HG03045 (cell line): ENCODE data around the gene DEUP1.
"Not testable (repeated sequence)": the region's sequence is repeated elsewhere in the genome, so short reads cannot be mapped to it uniquely, and the experiment has no call there.

ENCODE experiments used
- ATAC-seq: cut with Tn5 transposase; IDR thresholded peaks from one replicate; pipeline ENCODE4 v1.9.1; 2021; ENCODE audit warnings: mild to moderate bottlenecking, moderate library complexity; ENCODE audit not compliant: unreplicated experiment

Gene DEUP1

GRCh38 chr11:93330446-93330984 is at the start of gene DEUP1:
Gene DEUP1 (plus strand): TSS chr11:93330742. CDS start chr11:93332260, 1,518 bp downstream.
- no peak for ATAC-seq

DNA sequence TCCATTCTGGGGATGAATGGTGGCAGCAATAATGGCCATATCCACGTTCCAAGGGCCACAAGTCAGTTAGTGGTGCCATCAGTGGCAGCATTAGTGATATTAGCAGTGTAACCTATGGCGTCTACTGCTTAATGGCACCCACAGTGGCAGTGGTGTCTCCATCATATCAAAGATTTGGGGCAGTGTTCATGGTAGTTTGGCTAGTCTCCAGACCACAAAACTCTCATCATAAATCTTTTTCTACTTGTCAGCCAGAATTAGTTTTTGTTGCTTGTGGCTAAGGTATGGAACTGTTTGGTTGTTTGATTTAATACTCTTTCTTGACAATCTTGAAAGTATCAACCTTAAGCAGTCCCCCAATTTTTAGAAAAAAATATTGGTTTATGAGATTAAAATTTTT is 45.1 kb upstream of the DEUP1 start:
- no peak for ATAC-seq

- no peak for ATAC-seq
These were observed 43.1 kb upstream of the DEUP1 start for GRCh38 chr11:93287434-93287833.

GRCh38 chr11:93288079-93288478 is 42.5 kb upstream of the DEUP1 start:
- ATAC-seq = no peak

GRCh38 chr11:93288767-93289166 is 41.8 kb upstream of the DEUP1 start:
- peak; percentile 58 for ATAC-seq

- no peak for ATAC-seq
These were observed 40.6 kb upstream of the DEUP1 start for GRCh38 chr11:93289782-93290463.

DNA sequence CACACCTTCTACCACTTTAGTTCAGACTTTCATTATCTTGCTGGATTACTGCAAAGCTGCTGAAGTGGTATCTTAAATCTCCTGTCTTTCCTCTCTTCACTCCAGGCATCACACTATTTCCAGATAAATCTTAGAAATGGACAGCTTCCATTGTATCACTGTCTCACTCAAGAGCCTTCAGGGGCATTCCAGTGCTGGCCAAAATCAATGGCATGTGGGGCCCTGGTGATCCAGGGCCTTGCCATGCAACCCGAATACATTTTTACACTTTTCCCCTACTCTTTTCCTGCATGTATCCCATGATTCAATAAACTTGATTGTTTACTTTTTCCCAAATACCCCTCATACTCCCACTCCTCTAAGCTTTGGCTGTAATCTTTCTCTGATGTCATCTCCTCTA is 39.4 kb upstream of the DEUP1 start:
- no peak for ATAC-seq

- no peak for ATAC-seq
These were observed 38.6 kb upstream of the DEUP1 start for GRCh38 chr11:93291898-93292297.

GRCh38 chr11:93295921-93296575 is 34.5 kb upstream of the DEUP1 start:
- no peak for ATAC-seq

- no peak for ATAC-seq
These were observed 26.9 kb upstream of the DEUP1 start for GRCh38 chr11:93303689-93304088.

DNA sequence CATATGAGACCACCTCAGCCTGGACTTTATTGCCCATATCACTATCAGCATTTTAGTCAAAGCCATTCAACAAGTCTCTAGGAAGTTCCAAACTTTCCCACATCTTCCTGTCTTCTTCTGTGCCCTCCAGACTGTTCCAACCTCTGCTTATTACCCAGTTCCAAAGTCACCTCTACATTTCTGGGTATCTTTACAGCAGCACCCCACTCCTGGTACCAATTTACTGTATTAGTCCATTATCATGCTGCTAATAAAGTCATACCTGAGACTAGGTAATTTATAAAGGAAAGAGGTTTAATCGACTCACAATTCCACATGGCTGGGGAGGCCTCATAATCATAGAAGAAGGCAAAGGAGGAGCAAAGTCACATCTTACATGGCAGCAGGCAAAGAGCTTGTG is 16.1 kb upstream of the DEUP1 start:
- not testable (repeated sequence) for ATAC-seq

- no peak for ATAC-seq
These were observed 11.2 kb upstream of the DEUP1 start for GRCh38 chr11:93319224-93319839.

GRCh38 chr11:93320230-93320629 is 10.3 kb upstream of the DEUP1 start:
- ATAC-seq = no peak

- no peak for ATAC-seq
These were observed 8.3 kb upstream of the DEUP1 start for GRCh38 chr11:93322207-93322606.

GRCh38 chr11:93323747-93324146 is 6.8 kb upstream of the DEUP1 start:
- no peak for ATAC-seq

GRCh38 chr11:93324500-93324899 is 6.0 kb upstream of the DEUP1 start:
- ATAC-seq = no peak

- no peak for ATAC-seq
These were observed 3.9 kb upstream of the DEUP1 start for GRCh38 chr11:93326681-93327080.

GRCh38 chr11:93329936-93330445 is 551 bp upstream of the DEUP1 start:
- no peak for ATAC-seq

GRCh38 chr11:93340223-93340622 is 9.7 kb downstream of the DEUP1 start:
- ATAC-seq = no peak

DNA sequence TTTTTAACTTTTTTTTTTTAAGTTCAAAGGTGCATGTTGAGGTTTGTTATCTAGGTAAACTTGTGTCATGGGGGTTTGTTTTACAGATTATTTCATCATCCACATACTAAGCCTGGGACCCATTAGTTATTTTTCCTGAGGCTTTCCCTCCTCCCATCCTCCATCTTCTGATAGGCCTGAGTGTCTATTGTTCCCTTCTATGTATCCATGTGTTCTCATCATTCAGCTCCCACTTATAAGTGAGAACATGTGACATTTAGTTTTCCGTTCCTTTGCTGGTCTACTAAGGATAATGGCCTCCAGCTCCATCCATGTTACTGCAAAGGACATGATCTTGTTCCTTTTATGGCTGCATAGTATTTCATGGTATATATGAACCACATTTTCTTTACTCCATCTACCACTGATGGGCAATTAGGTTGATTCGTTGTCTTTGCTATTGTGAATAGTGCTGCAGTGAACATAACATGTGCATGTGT is 14.4 kb downstream of the DEUP1 start:
- ATAC-seq = no peak

GRCh38 chr11:93348930-93349329 is 18.4 kb downstream of the DEUP1 start:
- ATAC-seq = no peak

DNA sequence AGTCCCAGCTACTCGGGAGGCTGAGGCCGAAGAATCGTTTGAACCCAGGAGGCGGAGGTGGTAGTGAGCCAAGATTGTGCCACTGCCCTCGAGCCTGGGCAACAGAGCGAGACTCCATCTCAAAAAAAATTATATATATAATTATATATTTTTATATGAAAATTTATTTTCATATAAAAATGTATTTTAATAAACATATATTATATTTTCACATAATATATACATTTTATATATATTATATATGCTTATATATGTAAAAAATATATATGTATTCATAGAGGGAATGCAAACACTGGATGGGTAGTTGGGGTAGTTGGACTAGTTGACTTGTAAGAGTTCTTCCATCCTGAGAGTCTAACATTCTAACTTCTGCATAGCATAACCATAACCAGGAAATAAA is 20.3 kb downstream of the DEUP1 start:
- no peak for ATAC-seq
